Stimulated activated CD4-positive, alpha-beta T cell treated with anti-CD3 and anti-CD28 coated beads, Interleukin-2, amount 100 ng/mL, for 24 hours (primary cell): Measurements from ENCODE around the gene EMC10.
"Not testable (repeated sequence)": the region's sequence is repeated elsewhere in the genome, so short reads cannot be mapped to it uniquely, and the experiment has no call there.

Experiments used
- DNase-seq, 2 donors: peaks; one replicate each; pipeline ENCODE4 v3.0.0-alpha.2; 2020

EMC10 gene

DNA sequence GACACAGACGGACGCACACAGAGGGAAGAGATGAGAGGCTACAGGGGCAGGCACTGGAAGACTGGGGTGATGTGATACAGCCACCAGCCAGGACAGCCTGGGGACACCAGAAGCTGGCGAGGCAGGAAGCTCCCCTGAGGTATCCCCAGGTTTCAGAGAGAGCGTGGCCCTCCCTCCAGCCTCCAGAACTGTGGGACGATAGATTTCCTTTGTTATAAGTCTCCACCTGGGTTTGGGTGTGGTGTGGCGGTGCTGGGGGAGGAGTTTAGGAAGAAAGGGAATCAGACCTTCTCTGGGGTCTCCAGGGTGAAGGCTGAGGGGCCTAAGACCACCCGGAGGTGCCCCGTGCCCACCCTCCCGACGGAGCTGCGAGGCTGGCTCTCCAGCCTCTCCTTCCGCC, 40.1 kb downstream of the EMC10 start:
- no peak for DNase-seq

DNA sequence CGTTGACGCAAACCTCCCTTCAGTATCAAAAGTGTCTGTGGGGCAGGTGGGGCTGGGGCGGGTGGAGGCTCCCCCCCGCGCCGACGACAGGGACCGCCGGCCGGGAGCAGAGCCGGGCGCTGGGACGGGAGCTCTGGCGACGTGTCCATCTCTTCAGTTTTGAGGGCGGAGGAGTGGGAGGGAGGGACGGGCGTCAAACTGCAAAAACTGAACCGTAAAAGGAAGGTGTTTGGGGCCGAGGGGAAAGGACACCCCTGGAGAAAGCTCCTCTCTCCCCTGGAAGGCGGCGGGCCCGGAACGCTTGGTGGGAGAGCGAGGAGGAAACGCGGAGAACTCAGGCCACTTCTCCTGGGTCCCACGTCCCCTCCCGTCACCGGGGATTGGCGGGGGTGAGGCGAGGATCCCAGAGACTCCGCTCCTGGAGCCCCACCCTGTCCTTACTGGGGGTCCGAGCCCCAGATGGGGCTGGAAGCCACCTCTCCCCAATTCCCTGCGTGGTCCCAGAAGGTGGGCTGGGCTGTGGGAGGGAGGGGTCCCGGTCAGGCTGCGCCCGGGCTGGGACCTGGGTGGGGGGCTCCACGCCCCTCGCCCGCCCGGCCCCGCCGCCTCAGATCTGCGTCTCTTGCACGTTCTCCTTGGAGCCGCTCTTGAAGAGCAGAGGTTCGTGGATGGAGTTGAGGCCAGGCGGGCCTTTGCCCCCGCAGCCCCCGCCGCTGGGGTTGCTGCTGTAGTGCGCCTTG, 40.8 kb downstream of the EMC10 start:
- no peak for DNase-seq

DNA sequence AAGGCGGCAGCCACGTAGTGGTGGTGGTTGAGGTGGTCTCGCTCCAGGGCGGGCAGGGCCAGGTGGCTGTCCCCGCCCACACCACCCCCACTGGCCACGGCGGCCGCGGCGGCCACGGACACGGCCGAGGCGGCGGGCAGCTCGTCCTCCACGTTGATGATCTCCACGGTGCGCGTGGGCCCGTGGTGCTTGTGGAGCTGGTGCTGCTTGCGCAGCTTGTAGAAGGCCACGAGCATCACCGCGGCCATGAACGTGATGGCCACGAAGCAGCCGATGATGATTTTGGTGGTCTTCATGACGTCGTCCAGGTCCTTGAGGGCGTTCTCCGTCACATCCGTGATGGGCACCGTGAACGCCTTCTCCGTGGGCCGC, 41.4 kb downstream of the EMC10 start:
- no peak for DNase-seq

DNA sequence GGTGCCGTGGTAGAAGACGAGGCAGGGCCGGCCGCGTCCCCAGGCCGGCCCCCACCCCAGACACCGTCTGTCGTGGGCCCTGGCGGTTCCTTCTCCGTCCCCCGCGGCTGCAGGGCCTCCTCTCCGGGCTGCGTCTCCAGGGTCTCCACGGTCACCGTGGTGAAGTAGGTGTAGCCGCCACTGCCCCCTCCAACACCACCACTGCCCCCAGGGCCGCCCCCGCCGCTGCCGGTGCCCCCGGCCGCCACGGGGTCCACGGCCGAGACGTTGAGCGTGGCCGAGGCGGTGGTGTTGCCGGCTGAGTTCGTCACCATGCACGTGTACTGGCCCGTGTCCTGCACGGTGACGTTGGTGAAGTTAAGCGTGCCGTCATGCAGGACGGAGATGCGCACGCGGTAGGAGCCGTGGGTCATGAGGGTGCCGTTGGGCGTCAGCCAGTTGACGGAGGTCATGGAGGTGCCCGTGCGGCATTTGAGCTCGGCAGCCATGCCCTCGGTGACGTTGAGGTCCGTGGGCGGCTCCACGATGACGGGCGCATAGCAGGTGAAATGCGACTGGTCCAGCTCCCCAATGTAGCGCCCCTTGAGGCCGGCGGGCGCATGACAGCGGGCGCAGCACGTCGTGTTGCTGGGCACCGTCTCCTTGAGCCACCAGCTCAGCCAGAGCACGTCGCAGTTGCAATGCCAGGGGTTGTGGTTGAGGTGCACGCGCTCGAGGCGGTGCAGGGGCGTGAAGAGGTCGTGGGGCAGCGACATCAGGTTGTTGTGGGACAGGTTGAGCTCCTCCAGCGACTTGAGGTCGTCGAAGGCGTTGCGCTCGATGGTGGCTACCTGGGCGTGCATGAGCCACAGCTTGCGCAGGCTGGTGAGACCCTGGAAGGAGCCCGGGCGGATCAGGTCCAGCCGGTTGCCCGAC, 42.0 kb downstream of the EMC10 start:
- peak in 1 of 2 donors; percentile 21 for DNase-seq

DNA sequence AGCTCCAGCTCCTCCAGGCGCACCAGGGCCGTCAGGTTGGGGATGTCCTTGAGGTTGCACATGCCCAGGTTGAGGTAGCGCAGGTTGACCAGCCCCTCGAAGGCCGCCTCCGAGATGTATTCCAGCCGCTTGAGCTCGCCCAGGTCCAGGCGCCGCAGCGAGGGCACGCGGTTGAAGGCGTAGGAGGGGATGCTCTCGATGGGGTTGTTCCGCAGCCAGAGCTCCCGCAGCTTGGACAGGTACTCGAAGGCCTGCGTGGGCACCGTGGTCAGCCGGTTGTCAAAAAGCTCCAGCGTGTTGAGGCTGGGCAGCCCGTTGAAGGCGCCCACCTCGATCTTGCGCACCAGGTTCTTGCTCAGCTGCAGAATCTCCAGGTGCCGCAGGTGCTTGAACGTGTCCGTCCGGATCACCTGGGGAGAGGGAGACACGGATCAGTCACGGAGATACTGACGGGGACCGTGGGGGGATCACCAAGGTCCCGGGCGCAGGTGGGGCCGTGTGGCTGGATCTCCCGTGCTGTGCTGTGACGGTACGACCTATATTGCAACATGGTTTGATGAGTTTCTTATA, 42.8 kb downstream of the EMC10 start:
- no peak for DNase-seq

DNA sequence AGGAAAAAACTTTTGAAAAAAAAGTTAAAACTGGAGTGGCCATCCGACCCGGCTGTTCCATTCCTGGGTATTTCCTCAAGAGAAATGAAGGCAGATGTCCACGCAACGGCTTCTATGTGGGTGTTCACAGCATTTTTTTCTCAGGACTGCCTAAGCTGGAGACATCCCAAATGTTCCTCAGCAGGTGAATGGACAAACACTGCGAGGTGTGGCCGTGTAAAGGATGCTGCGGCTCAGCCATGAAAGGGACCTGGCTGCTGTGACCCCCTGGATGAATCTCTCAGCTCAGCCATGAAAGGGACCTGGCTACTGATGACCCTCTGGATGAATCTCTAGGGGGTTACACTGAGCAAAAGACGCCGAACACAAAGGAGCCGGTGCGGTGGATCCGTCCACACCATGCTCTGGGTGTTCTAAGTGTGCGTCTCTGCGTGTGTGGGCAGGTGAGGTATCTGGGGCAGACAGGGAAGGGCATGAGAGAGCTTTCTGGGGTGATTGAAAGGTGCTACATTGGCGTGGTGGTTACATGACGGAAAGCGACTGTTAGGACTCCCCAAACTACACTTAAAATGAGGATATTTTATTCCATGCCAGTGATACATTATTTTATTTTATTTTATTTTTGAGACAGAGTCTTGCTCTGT, 44.6 kb downstream of the EMC10 start:
- DNase-seq = no peak

DNA sequence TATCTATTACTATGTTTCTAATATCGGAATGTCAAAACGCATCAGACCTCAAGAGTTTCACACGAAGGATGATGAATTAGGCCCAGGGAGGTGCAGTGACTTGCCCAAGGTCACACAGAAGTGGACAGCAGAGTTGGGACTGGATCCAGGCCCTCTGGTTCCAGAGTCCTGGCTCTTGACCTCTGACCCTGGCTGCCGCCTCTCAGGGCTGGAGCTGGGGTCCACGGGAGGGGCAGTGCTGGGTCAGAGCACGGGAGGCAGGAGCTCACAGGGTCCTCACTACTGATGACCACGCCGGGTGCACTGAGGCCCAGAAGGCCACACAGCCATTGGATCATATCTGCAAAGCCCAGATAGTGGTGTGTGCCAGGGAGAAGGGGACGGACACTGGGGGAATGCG, 46.6 kb downstream of the EMC10 start:
- no peak for DNase-seq

DNA sequence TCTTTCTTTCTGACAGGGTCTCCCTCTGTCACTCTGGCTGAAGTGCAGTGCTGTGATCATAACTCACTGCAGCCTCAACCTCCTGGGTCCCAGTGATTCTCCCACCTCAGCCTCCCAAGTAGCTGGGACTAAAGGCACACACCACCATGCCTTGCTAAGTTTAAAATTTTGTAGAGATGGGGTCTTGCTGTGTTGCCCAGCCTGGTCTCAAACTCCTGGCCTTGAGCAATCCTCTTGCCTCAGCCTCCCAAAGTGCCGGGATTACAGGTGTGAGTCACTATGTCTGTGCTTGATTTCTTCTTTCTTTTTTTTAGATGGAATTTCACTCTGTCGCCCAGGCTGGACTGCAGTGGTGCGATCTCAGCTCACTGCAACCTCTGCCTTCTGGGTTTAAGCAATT, 51.7 kb downstream of the EMC10 start:
- not testable (repeated sequence) for DNase-seq

DNA sequence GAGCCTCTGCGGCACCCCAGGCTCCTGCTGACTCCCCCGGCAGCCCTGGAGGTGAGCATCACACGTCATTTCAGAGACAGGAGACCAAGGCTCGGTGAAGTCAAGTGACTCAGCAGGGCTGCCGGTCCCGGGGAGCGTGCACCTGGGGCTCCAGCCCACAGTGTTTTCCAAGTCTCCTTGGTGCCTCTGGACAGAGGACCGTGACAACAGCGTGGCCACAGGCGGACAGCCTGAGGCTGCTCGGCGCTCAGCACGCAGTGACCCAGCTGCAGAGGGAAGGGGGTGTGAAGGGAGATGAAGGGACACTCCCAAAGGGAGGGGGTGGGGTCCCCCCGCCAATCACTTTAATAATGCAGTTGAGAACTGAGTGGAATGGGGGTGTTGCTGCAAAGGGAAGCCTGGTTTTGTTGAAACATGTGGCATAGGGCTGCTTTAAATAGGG, 54.9 kb downstream of the EMC10 start:
- no peak for DNase-seq

DNA sequence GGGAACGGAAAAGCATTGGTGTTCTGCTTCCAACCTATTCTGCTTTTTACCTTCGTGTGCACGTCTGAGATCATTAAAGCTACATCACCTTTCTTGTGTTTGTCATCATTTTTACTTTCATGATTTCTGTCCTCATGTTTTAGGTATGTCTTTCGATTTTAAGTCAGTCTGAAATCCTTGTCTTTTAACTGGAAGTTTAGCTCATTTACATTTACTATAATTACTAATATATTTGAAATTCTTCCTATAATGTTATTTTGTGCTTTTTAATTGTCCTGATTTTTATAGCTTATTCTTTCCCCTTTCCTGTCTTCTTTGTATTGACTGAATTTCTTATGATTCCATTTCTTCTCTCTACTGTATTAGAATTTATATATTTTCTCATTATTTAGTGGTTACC, 56.6 kb downstream of the EMC10 start:
- DNase-seq = no peak

DNA sequence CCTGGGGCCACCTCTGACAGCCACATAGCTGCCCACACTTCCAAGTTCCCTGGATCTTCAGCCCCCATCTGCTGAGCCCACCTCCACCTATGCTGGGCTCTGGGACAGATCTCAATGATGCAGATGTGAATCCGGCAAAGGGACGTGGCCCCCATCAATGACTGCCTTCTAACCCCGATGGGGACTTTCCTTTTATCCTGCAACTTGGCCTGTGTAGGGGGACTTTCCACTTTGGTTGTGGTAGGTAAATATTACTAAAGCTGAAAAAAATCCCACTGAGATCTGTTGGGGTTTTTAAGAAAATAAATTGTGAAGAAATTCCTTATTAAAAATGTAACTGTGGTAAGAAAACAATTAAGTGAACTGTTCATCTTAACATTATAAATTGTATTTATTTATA, 58.2 kb downstream of the EMC10 start:
- DNase-seq = no peak

DNA sequence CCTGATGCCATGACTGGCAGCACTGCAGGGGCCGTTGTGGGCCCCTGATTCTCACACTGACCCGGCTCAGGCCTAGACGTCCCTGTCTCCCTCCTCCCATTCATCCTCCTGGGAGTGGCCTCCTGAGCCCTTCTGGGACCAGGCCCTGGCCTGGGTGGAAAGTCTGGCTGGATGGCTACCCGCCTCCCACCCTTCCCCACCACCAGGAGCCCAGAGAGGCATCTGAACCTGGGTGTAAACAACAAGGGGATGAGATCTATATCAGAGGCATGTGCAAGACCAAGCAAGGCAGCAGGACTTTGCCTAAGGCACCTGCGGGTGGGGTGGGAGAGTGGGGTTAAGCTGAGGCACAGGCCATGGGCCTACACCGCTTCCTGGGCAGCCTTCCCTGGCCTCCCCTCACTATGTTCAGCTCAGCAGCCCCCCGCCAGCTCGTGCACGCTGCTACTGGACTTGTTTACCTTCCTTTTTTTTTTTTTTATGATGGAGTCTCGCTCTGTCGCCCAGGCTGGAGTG, 59.4 kb downstream of the EMC10 start:
- DNase-seq = no peak

DNA sequence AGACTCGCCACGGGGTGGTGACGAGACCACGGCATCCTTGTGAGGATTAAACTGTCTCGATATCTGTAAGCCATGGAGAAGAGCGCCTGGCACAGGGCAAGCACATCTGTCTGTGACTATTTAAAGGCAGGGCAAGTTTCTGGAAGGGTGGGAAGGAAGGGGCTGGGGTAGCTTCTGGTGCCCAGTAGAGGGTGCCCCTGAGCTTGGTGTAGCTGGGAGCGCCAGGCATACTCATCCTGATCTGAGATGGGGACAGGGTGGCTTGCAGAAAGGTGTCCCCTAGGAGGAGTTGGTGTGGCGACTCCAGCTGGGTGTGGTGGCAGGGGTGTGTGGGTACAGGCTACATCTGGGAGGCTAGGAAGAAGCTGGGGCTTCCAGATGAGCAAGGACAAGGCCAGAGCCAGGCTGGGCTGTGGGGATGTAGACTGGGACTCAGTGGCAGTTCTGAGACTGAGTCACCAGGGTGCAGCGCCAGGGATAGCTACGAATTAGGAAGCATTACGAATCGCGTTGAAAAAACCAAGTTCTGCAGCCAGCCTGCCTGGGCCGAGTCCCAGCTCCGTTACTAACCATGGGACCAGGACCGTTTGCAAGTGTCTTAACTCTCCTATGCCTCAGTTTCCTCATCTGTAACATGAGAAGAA, 60.5 kb downstream of the EMC10 start:
- no peak for DNase-seq

DNA sequence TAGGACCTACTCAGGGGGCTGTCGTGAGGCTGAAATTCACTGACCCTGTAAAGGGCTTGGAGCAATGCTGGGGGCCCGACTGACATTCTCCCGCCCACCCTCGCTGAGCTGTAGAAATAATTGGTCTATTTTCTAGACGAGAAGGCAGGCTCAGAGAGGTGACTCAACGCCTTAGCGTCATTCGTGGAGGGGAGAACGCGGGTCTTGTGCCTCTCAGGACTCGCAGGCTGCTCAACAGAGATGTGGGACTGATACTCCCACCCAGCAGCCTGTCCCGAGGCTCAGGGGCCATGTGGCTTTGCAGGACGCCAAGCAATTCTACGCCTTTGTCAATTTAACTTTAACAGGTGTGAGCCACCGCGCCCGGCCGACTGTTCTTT, 61.0 kb downstream of the EMC10 start:
- DNase-seq = no peak

DNA sequence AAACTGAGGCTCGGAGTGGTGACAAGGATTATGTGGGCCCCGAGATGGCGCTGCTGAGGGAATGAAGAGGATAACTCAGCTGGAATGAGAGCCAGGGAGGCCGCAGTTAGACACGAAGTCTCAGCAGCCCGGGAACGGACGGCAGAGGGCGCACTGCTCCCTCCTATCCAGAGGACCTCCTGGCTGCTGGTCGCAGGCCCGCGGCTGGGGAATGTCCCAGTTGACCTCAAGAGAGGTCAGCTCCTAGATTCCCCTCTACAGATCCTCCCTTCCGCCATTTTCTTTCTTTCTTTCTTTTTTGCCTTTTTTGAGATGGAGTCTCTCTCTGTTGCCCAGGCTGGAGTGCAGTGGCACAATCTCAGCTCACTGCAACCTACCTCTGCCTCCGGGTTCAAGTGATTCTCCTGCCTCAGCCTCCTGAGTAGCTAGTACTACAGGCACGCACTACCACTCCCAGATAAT, 61.5 kb downstream of the EMC10 start:
- DNase-seq = peak; percentile 74 to 83
